A673 (cell line): ENCODE results near the gene KCNV2. TPM values are rescaled to one million over a fixed set of nuclear protein-coding genes. Genes with fewer than 3 reads are reported as not detected.

Experiments
- BruUV-seq: library from RNA; stranded (reverse); fragments of 400-500 nt; replicated peaks from 2 replicates; lab custom pipeline; 2021; lab: Mats Ljungman, UMichigan
- CTCF ChIA-PET: fragments of 300-600 bp; sonication (Branson Sonifier 250); formaldehyde crosslinking; loops from one replicate; lab custom pipeline; 2022; ENCODE audit warnings: antibody characterized with exemption; lab: Charles Lee
- POLR2A ChIA-PET: fragments of 300-600 bp; sonication (Branson Sonifier 250); formaldehyde crosslinking; loops from one replicate; lab custom pipeline; 2022; ENCODE audit warnings: antibody characterized with exemption; ENCODE audit not compliant: low non-redundant PET; lab: Charles Lee
- DNase-seq: peaks from one replicate; pipeline ENCODE4 v3.0.0-alpha.2; 2015; ENCODE audit warnings: low spot score
- H3K27ac ChIP-seq: fragments of 200-600 bp; sonication (generic); 2 replicates; pipeline ENCODE4 v1.5.1; 2016; ENCODE audit warnings: mixed run types, low read depth, mild to moderate bottlenecking, mixed read lengths, antibody characterized with exemption, low read length; ENCODE audit not compliant: poor library complexity, severe bottlenecking
- H3K27me3 ChIP-seq: fragments of 200-600 bp; sonication (generic); replicated peaks from 2 replicates; pipeline ENCODE4 v1.6.1; 2017; ENCODE audit warnings: mixed run types, low read depth, mild to moderate bottlenecking, mixed read lengths, antibody characterized with exemption, low read length; ENCODE audit not compliant: insufficient read depth, poor library complexity
- H3K36me3 ChIP-seq: fragments of 200-600 bp; sonication (generic); 2 replicates; pipeline ENCODE4 v1.6.1; 2016; ENCODE audit warnings: mixed run types, mild to moderate bottlenecking, mixed read lengths, antibody characterized with exemption, low read length; ENCODE audit not compliant: insufficient read depth, poor library complexity, severe bottlenecking
- H3K4me1 ChIP-seq: fragments of 200-600 bp; sonication (generic); 2 replicates; pipeline ENCODE4 v1.6.1; 2017; ENCODE audit warnings: mixed run types, mild to moderate bottlenecking, mixed read lengths, antibody characterized with exemption, low read length; ENCODE audit not compliant: insufficient read depth, poor library complexity, severe bottlenecking
- H3K4me3 ChIP-seq: fragments of 200-600 bp; sonication (generic); 2 replicates; pipeline ENCODE4 v1.5.1; 2016; ENCODE audit warnings: low read depth, mixed run types, mild to moderate bottlenecking, mixed read lengths, low read length; ENCODE audit not compliant: poor library complexity, severe bottlenecking
- H3K9me3 ChIP-seq: fragments of 200-600 bp; sonication (generic); 2 replicates; pipeline ENCODE4 v1.6.1; 2016; ENCODE audit warnings: mixed run types, low read depth, mild to moderate bottlenecking, mixed read lengths, antibody characterized with exemption, low read length; ENCODE audit not compliant: poor library complexity, severe bottlenecking
- CTCF ChIP-seq: fragments of 300-800, 200-600 bp; sonication (generic); conservative IDR thresholded peaks from 2 replicates; pipeline ENCODE4 v1.5.1; 2017; ENCODE audit warnings: low read depth, mild to moderate bottlenecking, antibody characterized with exemption, low read length, moderate library complexity, mixed read lengths
- EZH2 ChIP-seq: fragments of 200-600 bp; sonication (generic); IDR thresholded peaks from 2 replicates; pipeline ENCODE4 v1.6.1; 2017; ENCODE audit warnings: borderline replicate concordance, low read depth, mild to moderate bottlenecking, mixed read lengths, antibody characterized with exemption, low read length; ENCODE audit not compliant: poor library complexity, severe bottlenecking
- intact Hi-C: fragments of 100-400 bp; cut with micrococcal nuclease; formaldehyde crosslinking; loops from one replicate; pipeline ENCODE4 v1.10.0; 2022; ENCODE audit not compliant: unreplicated experiment
- total RNA-seq: library from RNA; stranded (reverse); gene quantifications from 2 replicates; pipeline ENCODE4 v1.2.3, GENCODE V29; 2021

The KCNV2 gene
- total RNA-seq, 1 experiment from 2014 or later: not detected

DNA sequence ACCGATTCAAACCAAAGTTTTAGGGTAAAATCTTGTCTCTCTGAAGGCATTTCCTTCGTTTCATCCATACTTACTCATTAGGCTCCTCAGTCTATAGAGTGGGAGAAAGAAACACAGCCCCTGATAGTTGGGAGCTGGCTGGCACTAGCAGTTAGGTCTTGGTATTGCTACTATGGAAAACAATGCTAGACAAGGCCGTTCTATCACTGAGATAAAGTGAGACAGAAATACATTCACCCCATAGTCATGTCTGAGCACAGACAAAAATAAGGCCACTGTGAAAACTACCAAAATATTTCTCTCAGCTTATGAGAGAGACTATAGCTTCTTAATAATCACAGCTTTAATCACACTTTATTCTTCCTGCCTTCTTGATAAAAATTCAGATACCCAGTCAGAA is 28.7 kb upstream of the KCNV2 start:
- Histone ChIP-seq H3K27ac (no peak overlapping the region), H3K4me1 (no peaks in the 10 kb centered on the region), H3K4me3 (no peak overlapping the region), H3K27me3 (no peaks in the 10 kb centered on the region), H3K9me3 (no peaks in the 10 kb centered on the region), H3K36me3 (no peaks in the 10 kb centered on the region)
- TF ChIP-seq EZH2 (no peak), CTCF (no peak)
- intact Hi-C loops: no loop called here
- ChIA-PET CTCF (interaction anchor here (0.8 kb wide), 1 partner anchor 39 kb away, joined by 3 read pairs; no protein-coding TSS in a partner anchor), POLR2A (no interaction called here)
- no TSS peak for BruUV-seq
- DNase-seq: no peak

GRCh38 chr9:2691212-2691611 is 26.1 kb upstream of the KCNV2 start:
- CTCF ChIA-PET: no interaction called here

GRCh38 chr9:2691626-2692025 is 25.7 kb upstream of the KCNV2 start:
- H3K27ac ChIP-seq: no peak overlapping the region
- POLR2A ChIA-PET: no interaction called here

More at GRCh38 chr9:2691212-2691611, 26.1 kb upstream of the KCNV2 start:
- Histone ChIP-seq H3K27ac (no peak overlapping the region), H3K4me3 (no peak overlapping the region), H3K27me3 (no peaks in the 10 kb centered on the region), H3K9me3 (no peaks in the 10 kb centered on the region), H3K4me1 (no peaks in the 10 kb centered on the region), H3K36me3 (no peaks in the 10 kb centered on the region)
- intact Hi-C loops: no loop called here
- no TSS peak for BruUV-seq
- DNase-seq: no peak
- TF ChIP-seq EZH2 (no peak), CTCF (no peak)
- POLR2A ChIA-PET: no interaction called here

More at GRCh38 chr9:2691626-2692025, 25.7 kb upstream of the KCNV2 start:
- no peaks in the 10 kb centered on the region for H3K36me3 ChIP-seq
- no peaks in the 10 kb centered on the region for H3K27me3 ChIP-seq
- no peak for DNase-seq
- H3K4me3 ChIP-seq: no peak overlapping the region
- H3K4me1 ChIP-seq: no peaks in the 10 kb centered on the region
- BruUV-seq: no TSS peak
- H3K9me3 ChIP-seq: no peaks in the 10 kb centered on the region
- CTCF ChIA-PET: no interaction called here
- no peak for TF ChIP-seq CTCF
- no peak for TF ChIP-seq EZH2
- intact Hi-C loops: no loop called here
